ENCODE results near the gene SMG5. TPM values are rescaled to one million over a fixed set of nuclear protein-coding genes. Genes with fewer than 3 reads are reported as not detected.
"Not testable (repeated sequence)": the region's sequence is repeated elsewhere in the genome, so short reads cannot be mapped to it uniquely, and the experiment has no call there.

The SMG5 gene
- total RNA-seq, 1 experiment from 2014 or later, result 140 TPM

- Mint-ChIP-seq H3K4me1 (ENCODE audit: insufficient read depth, unreplicated experiment) (peaks cover 33% of the 10 kb centered on the region), H3K4me3 (ENCODE audit: unreplicated experiment) (peak overlapping the region; percentile 39), H3K27ac (ENCODE audit: low read depth, unreplicated experiment) (peak overlapping the region; percentile 47), H3K9me3 (ENCODE audit: unreplicated experiment) (no peaks in the 10 kb centered on the region), H3K27me3 (ENCODE audit: insufficient read depth, unreplicated experiment) (no peaks in the 10 kb centered on the region), H3K36me3 (ENCODE audit: insufficient read depth, unreplicated experiment) (peaks cover 42% of the 10 kb centered on the region)
- intact Hi-C loops (cut with micrococcal nuclease), result no loop called here
- peak; percentile 83 for DNase-seq (ENCODE audit: unreplicated experiment)
- POLR2A ChIA-PET, result interaction anchor here (0.7 to 2.4 kb wide), 7 partner anchors 10 to 160 kb away, joined by 3 to 6 read pairs (median 5); partner anchors contain the start of gene SLC25A44
- no peak for TF ChIP-seq CTCF (IDR thresholded peaks at IDR 0.05; ENCODE audit: unreplicated experiment)
- BruUV-seq (replicated peaks), result no TSS peak
- CTCF ChIA-PET, result interaction anchor here (0.6 to 22.6 kb wide), 10 partner anchors 8 to 287 kb away, joined by 3 to 524 read pairs (median 4); partner anchors contain the start of gene SLC25A44
These were observed 64.8 kb downstream of the SMG5 start for GRCh38 chr1:156217871-156218270.

GRCh38 chr1:156216361-156217086 is 66.1 kb downstream of the SMG5 start:
- Mint-ChIP-seq H3K4me1 (ENCODE audit: insufficient read depth, unreplicated experiment) (peaks cover 35% of the 10 kb centered on the region), H3K36me3 (ENCODE audit: insufficient read depth, unreplicated experiment) (peaks cover 30% of the 10 kb centered on the region)
- BruUV-seq (replicated peaks); DNase-seq (ENCODE audit: unreplicated experiment); H3K4me3 Mint-ChIP-seq (ENCODE audit: unreplicated experiment); H3K9me3 Mint-ChIP-seq (ENCODE audit: unreplicated experiment); H3K27me3 Mint-ChIP-seq (ENCODE audit: insufficient read depth, unreplicated experiment); H3K27ac Mint-ChIP-seq (ENCODE audit: low read depth, unreplicated experiment); intact Hi-C loops (cut with micrococcal nuclease): not testable (repeated sequence)
- ChIA-PET POLR2A (interaction anchor here (0.7 to 5.1 kb wide), 2 partner anchors 9 to 11 kb away, joined by 5 to 52 read pairs; no protein-coding TSS in a partner anchor), CTCF (interaction anchor here (0.9 to 4.5 kb wide), 2 partner anchors 9 to 247 kb away, joined by 3 to 57 read pairs; no protein-coding TSS in a partner anchor)

- no TSS peak for BruUV-seq (replicated peaks)
- POLR2A ChIA-PET, result interaction anchor here (0.5 to 5.1 kb wide), 24 partner anchors 9 to 271 kb away, joined by 3 to 131 read pairs (median 8); partner anchors contain the start of genes ARHGEF2, SLC25A44 and SMG5
- H3K27ac Mint-ChIP-seq (ENCODE audit: low read depth, unreplicated experiment), result peak overlapping the region; percentile 96
- no peaks in the 10 kb centered on the region for H3K9me3 Mint-ChIP-seq (ENCODE audit: unreplicated experiment)
- DNase-seq (ENCODE audit: unreplicated experiment), result peak; percentile 86
- no peak for TF ChIP-seq CTCF (IDR thresholded peaks at IDR 0.05; ENCODE audit: unreplicated experiment)
- H3K4me1 Mint-ChIP-seq (ENCODE audit: insufficient read depth, unreplicated experiment), result peaks cover 25% of the 10 kb centered on the region
- intact Hi-C loops (cut with micrococcal nuclease), result loop anchor here (5.0 kb wide), 1 partner anchor 67 kb away; no protein-coding TSS in a partner anchor
- peak overlapping the region; percentile 97 for H3K4me3 Mint-ChIP-seq (ENCODE audit: unreplicated experiment)
- peaks cover 16% of the 10 kb centered on the region for H3K36me3 Mint-ChIP-seq (ENCODE audit: insufficient read depth, unreplicated experiment)
- no peaks in the 10 kb centered on the region for H3K27me3 Mint-ChIP-seq (ENCODE audit: insufficient read depth, unreplicated experiment)
- CTCF ChIA-PET, result interaction anchor here (0.6 to 4.5 kb wide), 11 partner anchors 12 to 124 kb away, joined by 3 to 57 read pairs (median 3); no protein-coding TSS in a partner anchor
These were observed 68.4 kb downstream of the SMG5 start for GRCh38 chr1:156214024-156214748.

GRCh38 chr1:156213644-156213966 is 69.0 kb downstream of the SMG5 start:
- no peak for TF ChIP-seq CTCF (IDR thresholded peaks at IDR 0.05; ENCODE audit: unreplicated experiment)
- Mint-ChIP-seq H3K4me3 (ENCODE audit: unreplicated experiment) (peak overlapping the region; percentile 97), H3K4me1 (ENCODE audit: insufficient read depth, unreplicated experiment) (peaks cover 24% of the 10 kb centered on the region), H3K27ac (ENCODE audit: low read depth, unreplicated experiment) (peak overlapping the region; percentile 96), H3K27me3 (ENCODE audit: insufficient read depth, unreplicated experiment) (no peaks in the 10 kb centered on the region), H3K36me3 (ENCODE audit: insufficient read depth, unreplicated experiment) (peaks cover 18% of the 10 kb centered on the region), H3K9me3 (ENCODE audit: unreplicated experiment) (no peaks in the 10 kb centered on the region)
- DNase-seq (ENCODE audit: unreplicated experiment), result no peak
- no TSS peak for BruUV-seq (replicated peaks)
- intact Hi-C loops (cut with micrococcal nuclease), result loop anchor here (5.0 kb wide), 1 partner anchor 66 kb away; no protein-coding TSS in a partner anchor
- POLR2A ChIA-PET, result interaction anchor here (0.5 to 5.1 kb wide), 34 partner anchors 11 to 1276 kb away, joined by 3 to 131 read pairs (median 8); partner anchors contain the start of genes ARHGEF2, BGLAP, GLMP and KHDC4
- CTCF ChIA-PET, result interaction anchor here (0.8 to 4.5 kb wide), 11 partner anchors 12 to 123 kb away, joined by 3 to 57 read pairs (median 5); no protein-coding TSS in a partner anchor

Data from MCF 10A (cell line).